IPS DF 4.7 (cell line): ENCODE data around the gene RERE.

Experiments used
- DNase-seq: peaks from one replicate; pipeline ENCODE4 v3.0.0-alpha.2; 2013; ENCODE audit warnings: low spot score; ENCODE audit errors: extremely low read depth

The RERE gene

DNA sequence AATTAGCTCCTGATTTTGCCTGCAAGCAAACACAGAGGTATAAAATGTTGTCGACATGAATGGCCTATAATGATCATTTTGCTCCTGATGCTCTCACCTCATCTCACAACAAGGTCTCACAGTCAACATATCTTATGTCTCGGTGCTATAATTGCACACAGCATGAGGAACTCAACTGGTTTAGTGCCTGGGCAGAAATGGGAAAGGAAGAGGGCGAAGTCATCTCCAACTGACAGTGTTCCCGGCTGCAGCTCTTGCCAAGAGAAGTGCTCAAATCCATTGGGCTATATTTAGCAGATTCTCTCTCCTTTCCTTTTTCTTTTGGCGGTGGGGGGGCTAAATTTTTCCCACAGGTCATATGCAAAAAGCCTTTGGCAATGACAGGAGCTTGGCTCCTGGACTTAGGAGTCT, 446.5 kb downstream of the RERE start:
- DNase-seq, result no peak

- no peak for DNase-seq
These were observed 447.2 kb downstream of the RERE start for GRCh38 chr1:8370046-8370881.

GRCh38 chr1:8368956-8369639, 448.3 kb downstream of the RERE start:
- no peak for DNase-seq

DNA sequence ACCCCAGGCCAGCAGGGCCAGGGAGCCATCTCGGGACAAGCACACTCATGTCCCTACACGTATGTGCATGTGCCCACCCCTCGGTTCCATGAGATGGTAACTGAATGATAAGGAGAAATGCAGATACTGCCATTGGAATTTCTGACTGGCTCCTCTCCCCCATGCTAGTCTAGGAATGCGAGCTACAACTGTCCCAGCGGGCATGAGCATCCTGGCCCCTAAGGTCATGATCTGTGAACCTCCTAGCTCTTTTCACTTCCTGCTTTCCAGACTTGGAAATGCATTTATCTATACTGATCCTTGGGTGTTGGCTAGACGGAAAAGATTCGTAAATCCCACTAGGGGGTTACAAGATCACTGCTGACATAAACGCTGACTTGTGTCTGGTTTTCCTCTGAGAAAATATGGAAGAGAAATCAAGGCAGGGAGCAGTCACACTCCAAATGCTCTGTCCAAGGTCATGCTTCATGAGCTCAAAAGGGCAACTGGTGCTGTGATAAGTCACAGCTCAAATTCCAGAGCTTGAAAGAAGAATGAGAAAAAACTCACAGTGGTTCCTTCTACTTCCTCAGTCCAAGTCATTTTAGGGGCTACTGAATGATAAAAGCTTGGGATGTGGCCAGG, 449.8 kb downstream of the RERE start:
- no peak for DNase-seq

- no peak for DNase-seq
These were observed 451.6 kb downstream of the RERE start for GRCh38 chr1:8365661-8366362.

GRCh38 chr1:8364528-8365442, 452.7 kb downstream of the RERE start:
- DNase-seq, result no peak

DNA sequence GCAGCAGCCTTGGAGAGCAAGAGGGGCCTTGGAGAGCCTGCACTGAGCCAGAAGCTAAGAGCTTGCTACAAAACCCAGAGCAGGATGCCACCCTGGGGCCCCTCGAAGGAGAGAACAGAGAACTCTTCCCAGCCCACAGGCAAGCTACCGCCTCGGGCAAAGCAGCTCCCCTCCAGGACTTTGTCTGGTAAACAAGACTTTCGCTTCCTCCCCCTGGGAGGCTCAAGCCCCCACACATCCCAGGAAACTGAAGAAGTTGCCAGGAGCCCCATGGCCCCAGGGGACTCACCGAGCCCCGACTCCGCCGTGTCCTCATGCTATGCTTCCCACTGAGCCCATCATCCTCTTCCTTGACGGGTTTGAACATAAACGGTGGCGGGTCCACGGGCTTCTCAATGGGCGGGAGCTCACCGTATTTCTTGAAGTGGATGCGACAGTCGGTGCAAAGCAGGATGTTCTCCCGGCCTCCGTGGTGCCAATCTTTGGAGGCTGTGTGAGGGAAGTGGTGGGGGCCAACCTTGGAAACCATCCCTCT, 453.6 kb downstream of the RERE start:
- DNase-seq, result no peak

- DNase-seq, result no peak
These were observed 454.2 kb downstream of the RERE start for GRCh38 chr1:8363186-8363766.

GRCh38 chr1:8362701-8363101, 454.7 kb downstream of the RERE start:
- DNase-seq, result no peak

DNA sequence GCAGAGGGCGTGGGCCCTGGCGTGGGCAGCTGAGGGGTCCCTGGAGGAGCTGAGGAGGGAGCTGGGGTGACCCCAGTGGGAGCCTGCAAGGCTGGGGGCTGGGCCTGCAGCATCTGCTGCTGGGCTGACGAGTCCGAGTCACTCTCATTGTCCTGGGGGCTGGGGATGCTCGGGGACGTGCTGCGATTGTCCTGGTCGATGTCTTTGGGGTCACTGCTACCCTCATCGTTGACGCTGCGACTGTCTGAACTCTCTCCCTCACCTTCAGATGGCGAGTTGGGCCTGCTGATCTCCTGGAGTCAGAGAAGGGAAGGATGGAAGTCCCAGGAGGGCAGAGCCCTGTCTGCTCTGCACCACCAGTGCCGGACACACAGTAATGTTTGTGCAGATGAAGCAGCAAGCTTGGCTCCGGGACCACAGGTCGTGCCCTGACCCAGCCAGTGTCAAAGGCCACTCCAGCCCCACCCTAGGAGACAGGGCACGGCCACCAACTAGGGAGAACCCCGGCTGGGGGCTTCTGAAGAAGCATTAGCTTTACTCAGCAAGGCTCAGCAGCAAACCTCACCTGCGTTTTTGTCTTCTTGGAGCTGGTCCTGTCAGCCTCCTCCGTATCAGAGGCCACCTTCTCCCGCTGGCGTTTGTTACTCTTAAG, 456.1 kb downstream of the RERE start:
- no peak for DNase-seq

DNA sequence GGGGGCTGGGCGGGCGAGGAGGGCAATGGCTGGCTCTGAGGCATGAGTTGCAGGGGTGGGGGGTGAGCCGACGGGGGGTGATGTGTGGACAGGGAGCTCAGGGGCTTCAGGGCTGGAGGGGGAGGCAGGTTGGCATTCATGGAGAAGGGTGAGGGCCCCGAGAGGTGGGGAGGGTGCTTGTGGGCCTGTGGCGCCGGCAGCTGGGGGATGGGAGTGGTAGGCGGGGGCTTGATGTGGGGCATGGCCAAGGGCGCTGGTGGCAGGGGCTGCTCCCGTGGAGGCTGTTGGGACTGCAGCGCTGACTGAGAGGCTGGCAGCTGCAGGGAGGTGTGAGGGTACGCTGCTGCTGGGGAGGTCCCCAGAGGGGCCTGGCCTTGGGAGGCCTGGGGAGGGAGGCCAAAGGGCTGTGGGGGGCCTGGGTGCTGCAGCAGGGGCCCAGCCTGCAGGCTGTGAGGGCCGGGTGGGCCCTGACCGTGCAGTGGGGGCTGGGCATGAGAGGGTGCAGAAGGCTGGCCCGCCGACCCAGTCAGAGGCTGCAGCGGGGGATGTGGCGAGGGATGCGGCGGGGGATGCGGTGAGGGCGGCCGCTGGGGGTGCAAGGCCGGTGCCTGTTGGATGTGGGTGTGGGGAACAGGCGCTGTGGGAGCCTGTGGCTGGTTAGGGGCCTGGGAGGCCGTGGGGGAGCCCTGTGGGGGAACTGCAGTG, 456.8 kb downstream of the RERE start:
- DNase-seq, result no peak

GRCh38 chr1:8359617-8360481, 457.6 kb downstream of the RERE start:
- DNase-seq, result no peak

GRCh38 chr1:8358897-8359616, 458.4 kb downstream of the RERE start:
- no peak for DNase-seq

- no peak for DNase-seq
These were observed 459.1 kb downstream of the RERE start for GRCh38 chr1:8358241-8358896.

GRCh38 chr1:8357329-8358101, 459.9 kb downstream of the RERE start:
- no peak for DNase-seq
